ENCODE results near the gene ZNF653. TPM values are rescaled to one million over a fixed set of nuclear protein-coding genes. Genes with fewer than 3 reads are reported as not detected.

The ZNF653 gene
- total and polyA plus RNA-seq, 2 donors (not counting 1 experiment from before 2014, with no cell fraction given) = 24.2 to 26.2 TPM

DNA sequence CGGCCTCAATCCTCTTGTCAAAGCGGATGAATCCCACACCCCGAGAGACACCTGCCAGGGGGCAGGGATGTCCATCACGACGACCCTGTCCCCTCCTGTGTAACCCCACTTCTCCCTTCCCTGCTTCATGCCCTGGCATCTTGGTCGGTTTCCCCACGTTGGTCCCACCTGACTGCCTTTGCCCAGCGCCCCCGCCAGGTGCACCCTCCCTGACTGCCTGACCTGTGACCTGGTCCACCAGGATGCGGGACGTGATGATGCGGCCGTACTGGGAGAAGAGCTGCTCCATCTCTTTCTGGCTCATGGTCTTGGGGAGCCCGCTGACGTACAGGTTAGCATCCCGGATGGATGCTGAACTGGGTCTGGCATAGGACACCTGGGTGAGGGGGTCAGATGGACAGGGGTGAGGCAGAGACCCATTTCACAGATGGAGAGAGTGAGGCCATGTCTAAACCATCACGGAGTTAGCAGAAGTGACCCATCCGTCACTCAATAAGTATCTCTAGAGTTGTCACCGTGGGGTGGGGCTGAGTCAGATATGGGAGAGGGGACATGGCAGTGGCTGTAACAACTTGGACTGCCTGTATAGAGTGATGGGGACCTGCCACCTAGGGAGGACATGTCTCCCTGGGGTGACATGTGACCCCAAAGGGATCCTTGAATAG is 47.3 kb downstream of the ZNF653 start:
- no peaks in the 10 kb centered on the region for H3K27me3 Mint-ChIP-seq
- peaks cover 0 to 3% of the 10 kb centered on the region in 2 donors for H3K4me1 ChIP-seq (ENCODE audit: control insufficient read depth in 2 of 2, insufficient read depth in 2 of 2, low read length in 2 of 2)
- no peaks in the 10 kb centered on the region for H4K20me1 ChIP-seq (ENCODE audit: control insufficient read depth, insufficient read depth, low read length, poor library complexity, severe bottlenecking)
- no peak overlapping the region for H2AFZ ChIP-seq (ENCODE audit: insufficient read depth, low read depth, low read length, poor library complexity, severe bottlenecking)
- H3K4me1 Mint-ChIP-seq = peaks cover under 1% of the 10 kb centered on the region
- ChIA-PET CTCF (no interaction called here), POLR2A (no interaction called here)
- no peaks in the 10 kb centered on the region for H3K9me3 Mint-ChIP-seq (ENCODE audit: insufficient read depth)
- H3K27ac Mint-ChIP-seq = no peak overlapping the region
- H3K4me3 ChIP-seq (ENCODE audit: control extremely low read depth in 1 of 5, extremely low read depth in 1 of 5, insufficient read depth in 1 of 5, low read depth in 2 of 5, low read length in 4 of 5) = no peak overlapping the region
- no peak for TF ChIP-seq EZH2 (IDR thresholded peaks at IDR 0.05; ENCODE audit: borderline replicate concordance, insufficient read depth, low read depth, low read length, poor library complexity, severe bottlenecking)
- TF ChIP-seq, protein P1, sequence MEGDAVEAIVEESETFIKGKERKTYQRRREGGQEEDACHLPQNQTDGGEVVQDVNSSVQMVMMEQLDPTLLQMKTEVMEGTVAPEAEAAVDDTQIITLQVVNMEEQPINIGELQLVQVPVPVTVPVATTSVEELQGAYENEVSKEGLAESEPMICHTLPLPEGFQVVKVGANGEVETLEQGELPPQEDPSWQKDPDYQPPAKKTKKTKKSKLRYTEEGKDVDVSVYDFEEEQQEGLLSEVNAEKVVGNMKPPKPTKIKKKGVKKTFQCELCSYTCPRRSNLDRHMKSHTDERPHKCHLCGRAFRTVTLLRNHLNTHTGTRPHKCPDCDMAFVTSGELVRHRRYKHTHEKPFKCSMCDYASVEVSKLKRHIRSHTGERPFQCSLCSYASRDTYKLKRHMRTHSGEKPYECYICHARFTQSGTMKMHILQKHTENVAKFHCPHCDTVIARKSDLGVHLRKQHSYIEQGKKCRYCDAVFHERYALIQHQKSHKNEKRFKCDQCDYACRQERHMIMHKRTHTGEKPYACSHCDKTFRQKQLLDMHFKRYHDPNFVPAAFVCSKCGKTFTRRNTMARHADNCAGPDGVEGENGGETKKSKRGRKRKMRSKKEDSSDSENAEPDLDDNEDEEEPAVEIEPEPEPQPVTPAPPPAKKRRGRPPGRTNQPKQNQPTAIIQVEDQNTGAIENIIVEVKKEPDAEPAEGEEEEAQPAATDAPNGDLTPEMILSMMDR (IDR thresholded peaks at IDR 0.05) = no peak
- intact Hi-C loops (cut with micrococcal nuclease) = no loop called here
- peaks cover 0 to 11% (median 0%) of the 10 kb centered on the region in 4 experiments for H3K27me3 ChIP-seq (replicated peaks in 1 of 4; ENCODE audit: control extremely low read depth in 1 of 4, control insufficient read depth in 3 of 4, insufficient read depth in 4 of 4, low read length in 3 of 4)
- H3K4me3 Mint-ChIP-seq = no peak overlapping the region
- no peak overlapping the region for H3K9ac ChIP-seq (ENCODE audit: low read length)
- WGBS (ENCODE audit: insufficient coverage) = 85% methylated on average over 18 of the region's 19 CpGs
- H3K79me2 ChIP-seq (ENCODE audit: control insufficient read depth, insufficient read depth, low read length) = no peaks in the 10 kb centered on the region
- peaks cover 0 to 4% (median 0%) of the 10 kb centered on the region in 3 donors for H3K9me3 ChIP-seq (ENCODE audit: control extremely low read depth in 1 of 3, control insufficient read depth in 2 of 3, insufficient read depth in 1 of 3, low read length in 2 of 3)
- no peak overlapping the region for H3K27ac ChIP-seq (ENCODE audit: low read length in 2 of 2)
- H3K4me2 ChIP-seq (replicated peaks; ENCODE audit: low read depth, low read length, poor library complexity, severe bottlenecking) = no peak overlapping the region
- H3K36me3 ChIP-seq (replicated peaks in 1 of 2; ENCODE audit: control extremely low read depth in 1 of 2, control insufficient read depth in 1 of 2, extremely low read depth in 1 of 2, insufficient read depth in 2 of 2, low read length in 1 of 2) = no peaks in the 10 kb centered on the region
- ATAC-seq (ENCODE audit: low read depth) = no peak
- DNase-seq = no peak

DNA sequence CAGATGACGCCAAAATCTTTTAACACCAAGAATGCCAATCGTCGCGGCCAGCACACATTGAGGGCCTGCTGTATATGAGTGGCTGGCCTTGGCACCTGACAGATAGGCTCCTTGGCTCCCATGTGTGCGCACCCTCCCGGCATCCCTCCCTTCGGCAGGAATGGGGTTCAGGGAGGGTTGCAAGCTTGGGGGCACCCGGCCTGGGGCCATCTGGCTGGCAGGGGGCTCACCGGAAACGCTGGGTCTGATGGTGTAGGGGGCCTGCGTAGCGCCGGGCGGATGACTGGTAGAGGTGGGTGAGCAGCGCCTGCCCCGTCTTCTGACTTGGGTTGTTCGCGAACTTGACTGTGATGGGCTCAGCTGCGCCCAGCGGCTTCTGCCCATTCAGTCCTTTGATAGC is 47.8 kb downstream of the ZNF653 start:
- Histone ChIP-seq H3K9me3 (ENCODE audit: control extremely low read depth in 1 of 3, control insufficient read depth in 2 of 3, insufficient read depth in 1 of 3, low read length in 2 of 3) (peaks cover 0 to 4% (median 0%) of the 10 kb centered on the region in 3 donors), H3K4me2 (replicated peaks; ENCODE audit: low read depth, low read length, poor library complexity, severe bottlenecking) (no peak overlapping the region), H3K9ac (ENCODE audit: low read length) (no peak overlapping the region), H3K4me1 (ENCODE audit: control insufficient read depth in 2 of 2, insufficient read depth in 2 of 2, low read length in 2 of 2) (peaks cover 0 to 3% of the 10 kb centered on the region in 2 donors), H2AFZ (ENCODE audit: insufficient read depth, low read depth, low read length, poor library complexity, severe bottlenecking) (no peak overlapping the region), H3K27ac (ENCODE audit: low read length in 2 of 2) (no peak overlapping the region), H4K20me1 (ENCODE audit: control insufficient read depth, insufficient read depth, low read length, poor library complexity, severe bottlenecking) (no peaks in the 10 kb centered on the region), H3K79me2 (ENCODE audit: control insufficient read depth, insufficient read depth, low read length) (no peaks in the 10 kb centered on the region), H3K36me3 (replicated peaks in 1 of 2; ENCODE audit: control extremely low read depth in 1 of 2, control insufficient read depth in 1 of 2, extremely low read depth in 1 of 2, insufficient read depth in 2 of 2, low read length in 1 of 2) (no peaks in the 10 kb centered on the region), H3K27me3 (replicated peaks in 1 of 4; ENCODE audit: control extremely low read depth in 1 of 4, control insufficient read depth in 3 of 4, insufficient read depth in 4 of 4, low read length in 3 of 4) (peaks cover 0 to 11% (median 0%) of the 10 kb centered on the region in 4 experiments), H3K4me3 (ENCODE audit: control extremely low read depth in 1 of 5, extremely low read depth in 1 of 5, insufficient read depth in 1 of 5, low read depth in 2 of 5, low read length in 4 of 5) (no peak overlapping the region)
- ChIA-PET POLR2A (no interaction called here), CTCF (interaction anchor here (0.6 kb wide), 1 partner anchor 47 kb away, joined by 3 read pairs; no protein-coding TSS in a partner anchor)
- WGBS (ENCODE audit: insufficient coverage) = 94% methylated on average over 20 of the region's 20 CpGs
- intact Hi-C loops (cut with micrococcal nuclease) = no loop called here
- H3K27me3 Mint-ChIP-seq = no peaks in the 10 kb centered on the region
- no peaks in the 10 kb centered on the region for H3K9me3 Mint-ChIP-seq (ENCODE audit: insufficient read depth)
- peaks cover 3% of the 10 kb centered on the region for H3K4me1 Mint-ChIP-seq
- ATAC-seq (ENCODE audit: low read depth) = no peak
- no peak for TF ChIP-seq EZH2 (IDR thresholded peaks at IDR 0.05; ENCODE audit: borderline replicate concordance, insufficient read depth, low read depth, low read length, poor library complexity, severe bottlenecking)
- TF ChIP-seq, protein P1 (IDR thresholded peaks at IDR 0.05) = no peak
- no peak overlapping the region for H3K4me3 Mint-ChIP-seq
- no peak overlapping the region for H3K27ac Mint-ChIP-seq
- DNase-seq = no peak
